GM19395 (cell line): ENCODE results near the gene ATOH8.

Experiments
- ATAC-seq: cut with Tn5 transposase; IDR thresholded peaks from one replicate; pipeline ENCODE4 v1.9.1; 2021; ENCODE audit warnings: mild to moderate bottlenecking, moderate library complexity; ENCODE audit not compliant: unreplicated experiment

ATOH8 gene

DNA sequence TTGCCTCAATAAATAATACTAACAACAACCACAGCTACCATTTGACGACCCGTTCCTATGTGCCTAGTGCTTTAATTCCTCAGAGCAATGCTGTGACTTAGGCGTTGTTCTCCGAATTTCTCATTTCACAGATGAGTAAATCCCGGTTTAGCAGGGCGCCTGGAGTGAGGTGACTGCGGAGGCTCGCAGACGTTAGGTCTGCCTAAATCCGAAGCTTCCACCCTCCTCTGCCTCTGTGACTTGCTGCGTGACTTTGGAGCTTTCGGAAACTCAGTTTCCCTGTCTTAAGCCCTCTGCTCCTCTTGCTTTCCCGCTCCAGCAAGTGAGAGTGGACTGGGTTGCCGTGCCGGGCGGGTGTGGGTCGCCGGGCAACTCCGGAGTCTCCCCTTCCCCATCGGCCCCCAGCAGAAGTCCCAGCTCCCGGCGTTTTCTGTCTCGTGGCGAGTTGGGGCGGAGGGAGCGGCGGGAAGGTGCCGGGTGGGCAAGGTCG is 711 bp upstream of the ATOH8 start:
- ATAC-seq, result no peak

DNA sequence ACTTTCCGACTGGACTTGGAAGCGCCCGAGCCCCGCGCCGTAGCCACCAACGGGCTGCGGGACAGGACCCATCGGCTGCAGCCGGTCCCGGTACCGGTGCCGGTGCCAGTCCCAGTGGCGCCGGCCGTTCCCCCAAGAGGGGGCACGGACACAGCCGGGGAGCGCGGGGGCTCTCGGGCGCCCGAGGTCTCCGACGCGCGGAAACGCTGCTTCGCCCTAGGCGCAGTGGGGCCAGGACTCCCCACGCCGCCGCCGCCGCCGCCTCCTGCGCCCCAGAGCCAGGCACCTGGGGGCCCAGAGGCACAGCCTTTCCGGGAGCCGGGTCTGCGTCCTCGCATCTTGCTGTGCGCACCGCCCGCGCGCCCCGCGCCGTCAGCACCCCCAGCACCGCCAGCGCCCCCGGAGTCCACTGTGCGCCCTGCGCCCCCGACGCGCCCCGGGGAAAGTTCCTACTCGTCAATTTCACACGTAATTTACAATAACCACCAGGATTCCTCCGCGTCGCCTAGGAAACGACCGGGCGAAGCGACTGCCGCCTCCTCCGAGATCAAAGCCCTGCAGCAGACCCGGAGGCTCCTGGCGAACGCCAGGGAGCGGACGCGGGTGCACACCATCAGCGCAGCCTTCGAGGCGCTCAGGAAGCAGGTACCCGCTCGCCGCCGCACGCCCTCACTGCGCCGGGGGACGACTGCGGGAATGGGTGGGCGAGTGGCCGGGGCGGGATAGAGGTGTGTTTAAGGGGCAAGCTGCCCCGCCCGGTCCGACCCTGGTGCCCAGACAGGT is 713 bp downstream of the ATOH8 start:
- no peak for ATAC-seq

- ATAC-seq, result no peak
These were observed 1.6 kb downstream of the ATOH8 start for GRCh38 chr2:85755122-85756027.

GRCh38 chr2:85756195-85756594 is 2.4 kb downstream of the ATOH8 start:
- no peak for ATAC-seq

DNA sequence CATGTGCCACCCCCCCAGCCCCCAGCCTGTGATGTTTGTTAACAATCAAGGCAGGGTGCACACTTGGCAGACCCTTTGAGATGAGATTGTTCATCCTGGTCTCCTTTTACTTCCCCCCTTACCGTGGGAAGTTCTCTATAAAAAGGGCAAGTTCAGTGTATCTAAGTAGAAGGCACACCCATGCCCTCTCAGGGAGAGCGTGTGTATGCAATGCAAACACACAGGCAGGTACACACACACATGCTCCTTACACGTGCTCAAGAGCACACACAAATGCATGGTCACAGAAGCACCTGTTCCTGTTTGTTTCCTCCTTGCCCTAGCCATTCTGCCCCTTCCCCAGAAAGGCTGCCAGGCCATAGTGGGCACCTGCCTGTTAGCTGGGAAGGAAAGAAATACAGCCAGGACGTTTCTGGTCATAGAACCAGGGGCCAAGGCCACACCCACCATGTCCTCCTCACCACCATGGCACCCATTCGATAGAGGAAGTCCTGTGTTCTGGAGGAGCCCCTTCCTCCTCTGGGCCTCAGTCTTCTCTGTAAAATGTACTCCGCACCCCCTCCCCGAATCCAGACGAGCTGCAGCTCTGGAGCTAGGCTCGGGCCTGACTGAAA is 3.1 kb downstream of the ATOH8 start:
- no peak for ATAC-seq

- no peak for ATAC-seq
These were observed 4.1 kb downstream of the ATOH8 start for GRCh38 chr2:85757860-85758259.

DNA sequence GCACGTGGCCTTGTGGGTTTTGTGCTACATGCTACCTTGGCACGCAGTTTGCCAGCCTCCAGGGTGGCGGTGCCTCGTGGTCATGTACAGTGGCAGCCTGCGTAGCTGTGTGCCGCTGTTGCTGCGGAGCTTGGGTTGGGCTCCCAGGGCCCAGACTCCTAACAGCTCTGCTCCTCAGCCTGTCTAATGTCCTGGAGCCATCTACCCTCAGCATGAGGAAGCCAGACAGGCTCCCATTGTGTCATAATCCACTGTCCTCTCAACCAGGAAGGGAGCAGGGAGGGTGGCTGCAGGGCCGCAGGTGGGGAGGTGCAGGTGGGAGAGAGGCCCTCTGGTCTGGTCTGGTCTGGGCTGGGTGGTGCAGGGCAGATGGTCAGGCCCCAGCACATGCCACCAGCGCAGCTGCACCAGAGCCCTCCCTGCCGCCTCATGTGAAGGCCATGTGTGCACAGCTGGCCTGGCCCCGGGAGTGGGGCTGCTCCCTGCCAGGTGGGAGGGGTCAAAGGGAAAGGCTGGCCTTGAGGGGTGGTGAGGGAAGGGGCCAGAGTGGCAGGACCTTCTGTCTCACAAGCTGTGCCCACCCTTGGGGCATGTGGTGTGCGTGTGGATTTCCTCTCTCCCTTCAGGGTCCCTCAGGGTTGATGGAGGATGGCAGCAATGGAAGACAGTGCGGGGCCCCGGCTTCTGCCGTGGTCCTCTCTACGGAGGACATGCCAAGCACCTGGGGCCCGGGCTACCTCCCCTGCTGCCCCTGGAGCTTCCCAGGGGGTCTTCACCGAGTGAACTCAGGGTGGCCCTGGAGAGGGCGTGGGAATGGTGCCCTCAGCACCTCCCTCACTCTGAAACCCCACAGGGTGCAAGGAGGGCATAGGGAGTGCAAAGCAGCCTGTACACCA is 4.8 kb downstream of the ATOH8 start:
- no peak for ATAC-seq

GRCh38 chr2:85759257-85759613 is 5.4 kb downstream of the ATOH8 start:
- ATAC-seq, result no peak

DNA sequence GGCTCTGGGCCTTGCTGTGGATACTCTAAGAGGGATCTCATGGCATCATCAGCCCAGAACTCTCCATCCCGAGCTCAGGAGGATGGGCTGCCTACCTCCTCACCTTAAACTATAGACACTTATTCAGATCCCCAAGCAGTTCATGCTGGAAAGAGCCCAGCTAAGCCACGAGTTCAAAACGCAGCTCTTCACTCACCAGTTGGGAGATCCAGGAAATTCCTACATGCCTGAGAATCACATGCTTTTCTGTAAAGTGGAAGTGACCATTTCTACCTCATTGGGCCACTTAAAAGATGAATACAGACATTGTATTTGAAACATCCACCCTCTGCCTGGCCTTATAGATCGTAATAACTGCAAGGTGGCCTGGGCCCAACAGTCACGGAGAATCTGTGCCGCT is 6.6 kb downstream of the ATOH8 start:
- no peak for ATAC-seq

DNA sequence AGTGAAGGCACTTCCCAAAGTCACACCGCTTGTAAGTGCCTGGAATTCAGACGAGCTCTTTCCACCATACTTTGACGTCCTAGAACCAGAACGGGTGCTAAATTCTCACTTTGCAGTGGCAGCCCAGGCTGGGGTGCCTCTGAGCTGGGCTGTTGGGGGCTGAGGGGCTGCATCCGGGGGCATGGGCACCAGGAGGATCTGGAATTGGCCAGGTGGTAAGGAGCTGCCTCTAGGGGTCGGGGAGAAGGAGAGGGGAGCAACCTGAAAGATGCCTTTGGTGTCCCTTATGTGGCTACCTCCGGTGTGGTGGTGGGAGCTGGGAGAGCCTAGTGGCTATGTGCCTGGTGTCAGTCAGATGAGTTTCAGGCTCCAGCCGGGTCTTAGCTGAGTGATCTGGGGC is 7.1 kb downstream of the ATOH8 start:
- no peak for ATAC-seq

DNA sequence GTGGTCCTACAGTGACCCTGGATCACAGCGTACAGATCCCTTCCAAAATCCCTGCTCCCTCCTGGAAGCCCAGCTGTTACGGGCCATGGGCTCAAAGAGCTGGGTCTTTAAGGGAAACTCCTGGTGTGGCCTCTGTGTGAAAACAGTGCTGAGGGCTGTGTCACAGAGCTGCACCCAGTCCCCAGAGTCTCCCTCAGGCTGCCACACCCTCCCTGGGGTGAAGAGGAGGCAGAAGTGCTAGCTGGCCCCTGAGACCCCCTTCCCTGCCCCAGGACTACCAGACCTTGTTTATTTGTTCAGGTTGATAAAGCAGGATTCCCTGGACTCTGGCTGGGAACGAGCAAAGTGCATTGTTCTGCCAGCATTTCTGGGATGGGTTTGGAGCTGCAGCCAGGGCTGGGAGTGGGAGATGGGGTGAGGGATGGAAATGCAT is 7.7 kb downstream of the ATOH8 start:
- no peak for ATAC-seq

DNA sequence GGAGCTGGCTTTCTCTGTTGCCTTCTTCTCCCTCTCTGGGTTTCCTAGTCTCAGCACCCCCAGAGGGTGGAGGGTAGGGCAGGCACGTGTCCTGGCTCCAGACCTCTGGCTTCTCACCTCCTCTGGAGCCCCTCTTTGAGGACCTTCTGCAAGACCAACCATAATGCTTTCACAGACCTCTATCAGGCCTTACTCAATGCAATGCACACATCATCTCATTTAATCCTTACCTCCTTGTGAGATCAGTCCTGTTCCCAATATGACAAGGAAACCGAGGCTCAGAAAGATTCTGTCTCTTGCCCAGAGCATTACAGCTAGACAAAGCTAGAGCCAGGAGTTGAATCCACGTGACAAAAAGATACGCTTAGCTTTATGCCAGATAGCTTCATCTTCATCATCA is 8.2 kb downstream of the ATOH8 start:
- no peak for ATAC-seq

DNA sequence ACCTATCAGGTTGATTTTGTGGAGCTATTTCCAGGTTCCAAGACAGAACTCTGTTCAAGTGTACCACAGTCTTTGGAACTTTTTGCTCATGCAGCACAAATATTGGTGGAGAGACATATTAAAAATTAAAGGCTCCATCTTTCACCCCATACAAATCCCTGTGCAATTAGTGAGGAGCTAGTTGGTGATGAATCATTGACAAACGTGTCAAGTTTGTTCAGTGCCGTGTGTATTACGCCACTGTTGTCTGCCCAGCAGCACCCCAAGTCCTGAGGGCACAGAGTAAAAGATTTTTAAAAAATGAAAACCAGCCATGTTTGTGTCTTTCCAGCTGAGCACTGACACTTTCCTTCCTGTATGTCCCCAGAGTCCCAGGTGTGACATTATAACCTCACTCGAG is 9.3 kb downstream of the ATOH8 start:
- no peak for ATAC-seq

DNA sequence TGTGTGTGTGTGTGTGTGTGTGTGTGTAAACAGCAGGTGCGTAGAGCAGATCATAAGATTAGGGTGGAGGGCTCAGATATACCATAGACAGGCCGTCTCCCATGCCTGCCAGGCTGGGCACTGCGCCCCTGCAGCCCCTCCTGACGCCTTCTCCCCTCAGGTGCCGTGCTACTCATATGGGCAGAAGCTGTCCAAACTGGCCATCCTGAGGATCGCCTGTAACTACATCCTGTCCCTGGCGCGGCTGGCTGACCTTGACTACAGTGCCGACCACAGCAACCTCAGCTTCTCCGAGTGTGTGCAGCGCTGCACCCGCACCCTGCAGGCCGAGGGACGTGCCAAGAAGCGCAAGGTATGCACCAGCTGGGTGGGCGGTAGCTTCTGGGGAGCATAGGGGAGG is 10.0 kb downstream of the ATOH8 start:
- no peak for ATAC-seq

GRCh38 chr2:85765081-85765731 is 11.4 kb downstream of the ATOH8 start:
- ATAC-seq, result no peak

GRCh38 chr2:85766229-85766628 is 12.4 kb downstream of the ATOH8 start:
- no peak for ATAC-seq

DNA sequence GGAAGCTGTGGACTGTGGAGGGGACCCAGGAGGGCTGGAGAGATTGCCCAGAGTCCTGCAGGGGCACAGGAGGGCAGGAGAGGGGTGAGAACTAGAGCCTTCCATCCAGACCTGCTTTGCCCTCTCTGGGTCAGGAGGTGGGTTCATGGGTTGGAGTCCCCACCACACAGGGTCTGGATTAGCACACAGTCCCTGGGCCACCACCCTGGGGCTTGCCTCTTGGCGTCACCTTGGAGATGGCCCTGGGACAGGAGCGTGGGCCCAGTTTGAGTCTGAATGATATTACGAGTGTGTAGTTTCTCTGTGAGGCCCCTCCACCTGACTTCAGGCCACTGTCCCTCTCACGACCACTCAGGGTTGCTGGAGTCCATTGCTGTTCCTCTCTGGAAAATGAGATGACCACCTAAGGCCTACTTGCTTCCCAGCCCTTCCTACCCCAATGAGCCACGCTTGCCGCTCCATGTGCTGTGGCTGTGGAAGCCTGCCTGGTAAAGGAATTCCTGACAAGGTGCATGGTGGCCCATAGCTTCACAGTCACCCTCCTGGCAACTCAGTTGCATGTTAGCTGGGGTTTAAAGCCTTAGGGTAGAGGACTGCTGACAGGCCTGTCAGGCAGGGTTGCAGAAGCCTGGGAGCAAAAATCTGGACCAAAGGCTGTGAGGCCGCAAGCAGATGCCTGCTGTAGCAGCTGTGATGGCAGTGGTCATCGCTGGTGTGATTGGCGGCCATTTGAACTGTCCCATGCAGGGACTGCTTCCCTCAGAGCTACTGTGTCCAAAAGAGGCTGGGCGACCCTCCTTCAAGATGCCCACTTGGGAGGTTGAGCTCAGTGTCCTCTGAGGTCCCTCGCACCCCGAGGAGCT is 14.2 kb downstream of the ATOH8 start:
- ATAC-seq, result no peak

DNA sequence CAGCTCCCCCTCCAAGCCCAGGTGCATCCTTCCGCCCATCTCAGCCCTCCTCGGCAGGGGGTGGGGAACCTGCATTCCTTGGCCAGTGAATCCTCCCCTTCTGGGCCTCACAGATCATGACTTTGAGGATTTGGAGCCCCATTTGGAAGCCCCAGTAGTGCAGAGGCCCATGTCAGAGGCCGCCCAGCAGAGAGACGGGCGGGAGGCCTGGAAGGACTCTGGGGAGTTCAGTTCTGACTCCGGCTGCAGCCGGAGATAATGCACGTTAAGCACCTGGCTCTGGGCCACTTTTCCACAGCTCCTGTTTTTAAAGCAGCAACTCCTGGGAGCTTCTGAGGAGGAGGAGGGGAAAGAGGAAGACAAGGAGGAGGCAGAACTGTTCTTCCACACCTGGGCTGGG is 14.9 kb downstream of the ATOH8 start:
- no peak for ATAC-seq
